Measurements from ENCODE around the gene USH1G. TPM values are rescaled to one million over a fixed set of nuclear protein-coding genes. Genes with fewer than 3 reads are reported as not detected.

USH1G gene
- polyA plus RNA-seq, 4 donors: 0.44 to 0.90 (median 0.75) TPM

Other genes starting within 250 kb of the USH1G start
- under 1 TPM; 0.22 to 0.44 (median 0.36) TPM for gene CD300LF, start 210.3 kb downstream of the USH1G start, polyA plus RNA-seq (ENCODE audit: insufficient read length in 4 of 4)
- 1 to 10 TPM; 4.8 to 5.6 (median 4.9) TPM for gene RAB37, start 186.0 kb downstream of the USH1G start, polyA plus RNA-seq (ENCODE audit: insufficient read length in 4 of 4)
- gene NHERF1, start 174.6 kb downstream of the USH1G start, polyA plus RNA-seq (ENCODE audit: insufficient read length in 4 of 4): 100 to 1,000 TPM; 153 to 188 (median 177) TPM
- gene NAT9, start 146.9 kb downstream of the USH1G start, polyA plus RNA-seq (ENCODE audit: insufficient read length in 4 of 4): 10 to 100 TPM; 38.9 to 55.6 (median 47.7) TPM
- under 1 TPM; 0.17 to 0.35 (median 0.21) TPM for gene GRIN2C, start 63.4 kb downstream of the USH1G start, polyA plus RNA-seq (ENCODE audit: insufficient read length in 4 of 4)
- gene FDXR, start 50.3 kb downstream of the USH1G start, polyA plus RNA-seq (ENCODE audit: insufficient read length in 4 of 4): 10 to 100 TPM in 1 of 4 donors, 1 to 10 TPM in 3; 4.1 to 11.6 (median 9.2) TPM
- gene FADS6, start 29.6 kb downstream of the USH1G start, polyA plus RNA-seq (ENCODE audit: insufficient read length in 4 of 4): under 1 TPM; 0.38 to 0.52 (median 0.47) TPM
- gene OTOP2, start 1.0 kb upstream of the USH1G start, polyA plus RNA-seq (ENCODE audit: insufficient read length in 4 of 4): not detected
- gene OTOP3, start 12.6 kb upstream of the USH1G start, polyA plus RNA-seq (ENCODE audit: insufficient read length in 4 of 4): not detected
- 10 to 100 TPM; 11.6 to 19.1 (median 13.5) TPM for gene HID1, start 49.5 kb upstream of the USH1G start, polyA plus RNA-seq (ENCODE audit: insufficient read length in 4 of 4)
- 10 to 100 TPM in 2 of 4 donors, 1 to 10 TPM in 2; 8.2 to 12.0 (median 10.0) TPM for gene CDR2L, start 64.4 kb upstream of the USH1G start, polyA plus RNA-seq (ENCODE audit: insufficient read length in 4 of 4)
- gene MRPL58, start 89.4 kb upstream of the USH1G start, polyA plus RNA-seq (ENCODE audit: insufficient read length in 4 of 4): 10 to 100 TPM; 26.8 to 29.3 (median 27.7) TPM
- 100 to 1,000 TPM; 281 to 356 (median 320) TPM for gene ATP5PD, start 123.7 kb upstream of the USH1G start, polyA plus RNA-seq (ENCODE audit: insufficient read length in 4 of 4)
- gene KCTD2, start 124.0 kb upstream of the USH1G start, polyA plus RNA-seq (ENCODE audit: insufficient read length in 4 of 4): 10 to 100 TPM; 29.7 to 34.6 (median 33.9) TPM
- gene SLC16A5, start 164.7 kb upstream of the USH1G start, polyA plus RNA-seq (ENCODE audit: insufficient read length in 4 of 4): 10 to 100 TPM; 23.6 to 45.3 (median 33.4) TPM
- 10 to 100 TPM; 16.6 to 21.5 (median 17.4) TPM for gene ARMC7, start 186.7 kb upstream of the USH1G start, polyA plus RNA-seq (ENCODE audit: insufficient read length in 4 of 4)
- gene NT5C, start 208.5 kb upstream of the USH1G start, polyA plus RNA-seq (ENCODE audit: insufficient read length in 4 of 4): 10 to 100 TPM; 44.7 to 71.4 (median 61.9) TPM
- gene JPT1, start 231.3 kb upstream of the USH1G start, polyA plus RNA-seq (ENCODE audit: insufficient read length in 4 of 4): 100 to 1,000 TPM in 2 of 4 donors, 10 to 100 TPM in 2; 85.8 to 108 (median 93.7) TPM

Measured in left renal cortex interstitium (tissue), 4 donors.